PFSK-1 (cell line): ENCODE data around the gene SLC9A5.

ENCODE experiments used
- FOXP2 ChIP-seq: optimal IDR thresholded peaks from 2 replicates; pipeline ENCODE3; 2011; ENCODE audit warnings: borderline replicate concordance, control low read depth, inconsistent platforms; ENCODE audit not compliant: insufficient read depth; ENCODE audit errors: extremely low read length, extremely low read depth
- POLR2AphosphoS5 ChIP-seq: IDR thresholded peaks from 2 replicates; pipeline ENCODE4 v1.6.1; 2012; ENCODE audit warnings: low read depth, mild to moderate bottlenecking, control low read depth, low read length, moderate library complexity
- SIN3A ChIP-seq: IDR thresholded peaks from 2 replicates; pipeline ENCODE4 v1.6.1; 2012; ENCODE audit warnings: mild to moderate bottlenecking, low read length, moderate library complexity, borderline replicate concordance; ENCODE audit not compliant: insufficient read depth
- TAF1 ChIP-seq: IDR thresholded peaks from 2 replicates; pipeline ENCODE4 v1.6.1; 2012; ENCODE audit warnings: low read length, control low read depth, borderline replicate concordance; ENCODE audit not compliant: insufficient read depth
- TF ChIP-seq, protein P1 (sequence below), 2 experiments: IDR thresholded peaks; 2 replicates each; pipeline versions ENCODE4 v1.6.1 to v1.8.0; 2011 to 2012; ENCODE audit warnings: low read depth in 2 of 2, low read length in 2 of 2, control low read depth in 1 of 2, inconsistent platforms in 1 of 2, mild to moderate bottlenecking in 1 of 2, moderate library complexity in 1 of 2; ENCODE audit not compliant: insufficient read depth in 1 of 2

Gene SLC9A5

DNA sequence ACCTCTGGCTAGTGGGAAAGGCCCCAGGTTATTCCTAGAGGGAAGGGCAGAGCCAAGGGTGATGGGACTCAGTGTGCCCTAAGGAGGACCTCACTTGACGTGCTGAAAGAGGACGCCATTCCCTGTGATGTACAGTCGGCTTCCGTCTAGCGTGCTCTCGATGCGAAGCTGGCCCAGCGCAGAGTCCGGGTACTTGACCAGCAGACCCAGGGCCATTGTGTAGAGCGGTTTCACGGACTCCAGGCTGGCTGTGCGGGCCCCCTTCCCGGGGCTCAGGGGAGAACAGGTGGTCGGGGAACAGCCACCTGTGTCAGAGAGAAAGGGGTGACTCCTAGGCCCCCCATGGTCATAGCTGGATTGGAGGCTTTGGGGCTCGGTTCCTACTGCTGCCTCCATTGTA is 50.5 kb downstream of the SLC9A5 start:
- no peak for TF ChIP-seq POLR2AphosphoS5
- no peak for TF ChIP-seq TAF1

DNA sequence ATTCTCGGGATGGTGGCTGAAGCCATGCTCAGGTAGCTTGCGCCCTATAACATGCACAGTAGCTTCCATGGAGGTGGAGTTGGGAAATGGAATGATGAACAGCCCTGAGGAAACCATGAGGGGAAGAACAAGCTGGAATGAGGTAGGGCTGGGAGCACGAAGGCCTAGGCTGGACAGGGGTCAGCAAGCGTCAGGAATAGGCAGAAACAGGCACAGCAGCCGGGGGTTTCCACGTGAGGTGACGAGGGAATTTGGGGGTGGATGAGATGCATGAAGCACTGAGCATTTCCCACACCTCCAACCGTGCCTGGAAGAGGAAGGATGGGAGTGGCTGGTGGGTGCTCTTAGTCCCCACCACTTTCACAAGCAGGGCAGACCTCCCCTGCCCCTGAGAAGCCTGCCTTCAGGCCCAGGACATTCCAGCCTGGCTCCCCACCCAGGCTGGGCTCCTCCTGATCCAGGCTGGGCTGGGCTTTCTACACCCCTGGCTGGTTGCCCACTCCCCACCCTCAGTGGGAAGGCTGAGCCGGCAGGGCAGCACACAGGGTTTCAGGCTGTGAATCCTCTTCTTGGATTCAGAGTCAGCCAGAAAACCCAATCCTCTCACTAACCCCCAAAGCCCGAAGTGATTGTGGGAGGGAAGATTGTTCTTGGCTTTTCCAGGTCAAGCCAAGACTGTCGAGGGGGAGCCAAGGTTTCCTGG is 52.5 kb downstream of the SLC9A5 start:
- TF ChIP-seq, protein P1, sequence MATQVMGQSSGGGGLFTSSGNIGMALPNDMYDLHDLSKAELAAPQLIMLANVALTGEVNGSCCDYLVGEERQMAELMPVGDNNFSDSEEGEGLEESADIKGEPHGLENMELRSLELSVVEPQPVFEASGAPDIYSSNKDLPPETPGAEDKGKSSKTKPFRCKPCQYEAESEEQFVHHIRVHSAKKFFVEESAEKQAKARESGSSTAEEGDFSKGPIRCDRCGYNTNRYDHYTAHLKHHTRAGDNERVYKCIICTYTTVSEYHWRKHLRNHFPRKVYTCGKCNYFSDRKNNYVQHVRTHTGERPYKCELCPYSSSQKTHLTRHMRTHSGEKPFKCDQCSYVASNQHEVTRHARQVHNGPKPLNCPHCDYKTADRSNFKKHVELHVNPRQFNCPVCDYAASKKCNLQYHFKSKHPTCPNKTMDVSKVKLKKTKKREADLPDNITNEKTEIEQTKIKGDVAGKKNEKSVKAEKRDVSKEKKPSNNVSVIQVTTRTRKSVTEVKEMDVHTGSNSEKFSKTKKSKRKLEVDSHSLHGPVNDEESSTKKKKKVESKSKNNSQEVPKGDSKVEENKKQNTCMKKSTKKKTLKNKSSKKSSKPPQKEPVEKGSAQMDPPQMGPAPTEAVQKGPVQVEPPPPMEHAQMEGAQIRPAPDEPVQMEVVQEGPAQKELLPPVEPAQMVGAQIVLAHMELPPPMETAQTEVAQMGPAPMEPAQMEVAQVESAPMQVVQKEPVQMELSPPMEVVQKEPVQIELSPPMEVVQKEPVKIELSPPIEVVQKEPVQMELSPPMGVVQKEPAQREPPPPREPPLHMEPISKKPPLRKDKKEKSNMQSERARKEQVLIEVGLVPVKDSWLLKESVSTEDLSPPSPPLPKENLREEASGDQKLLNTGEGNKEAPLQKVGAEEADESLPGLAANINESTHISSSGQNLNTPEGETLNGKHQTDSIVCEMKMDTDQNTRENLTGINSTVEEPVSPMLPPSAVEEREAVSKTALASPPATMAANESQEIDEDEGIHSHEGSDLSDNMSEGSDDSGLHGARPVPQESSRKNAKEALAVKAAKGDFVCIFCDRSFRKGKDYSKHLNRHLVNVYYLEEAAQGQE (IDR thresholded peaks at IDR 0.05; ENCODE audit: insufficient read depth in 1 of 2, low read depth in 2 of 2, low read length in 2 of 2): no peak

DNA sequence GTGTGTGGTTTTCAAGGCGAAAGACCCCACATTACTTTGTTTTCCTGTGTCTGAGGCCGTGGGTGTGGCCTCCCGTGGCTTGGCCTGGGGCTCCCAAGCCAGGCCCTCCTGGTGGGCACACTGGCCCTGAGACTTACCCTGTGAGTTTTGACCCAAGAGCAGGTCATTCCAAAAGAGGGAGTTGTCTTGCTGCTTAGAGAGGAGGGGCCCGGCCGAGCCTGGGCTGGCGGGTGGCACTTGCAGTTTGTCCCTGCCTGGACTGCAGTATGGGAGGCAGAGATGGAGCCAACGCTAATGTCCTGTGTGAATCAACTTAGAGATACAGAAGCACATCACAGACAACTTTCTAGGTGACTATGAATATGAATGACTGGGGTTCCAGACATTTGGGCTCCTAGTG is 53.3 kb downstream of the SLC9A5 start:
- TF ChIP-seq, protein P1 (IDR thresholded peaks at IDR 0.05; ENCODE audit: insufficient read depth in 1 of 2, low read depth in 2 of 2, low read length in 2 of 2): no peak
- TF ChIP-seq POLR2AphosphoS5 (no peak), FOXP2 (no peak), SIN3A (no peak), TAF1 (no peak)

DNA sequence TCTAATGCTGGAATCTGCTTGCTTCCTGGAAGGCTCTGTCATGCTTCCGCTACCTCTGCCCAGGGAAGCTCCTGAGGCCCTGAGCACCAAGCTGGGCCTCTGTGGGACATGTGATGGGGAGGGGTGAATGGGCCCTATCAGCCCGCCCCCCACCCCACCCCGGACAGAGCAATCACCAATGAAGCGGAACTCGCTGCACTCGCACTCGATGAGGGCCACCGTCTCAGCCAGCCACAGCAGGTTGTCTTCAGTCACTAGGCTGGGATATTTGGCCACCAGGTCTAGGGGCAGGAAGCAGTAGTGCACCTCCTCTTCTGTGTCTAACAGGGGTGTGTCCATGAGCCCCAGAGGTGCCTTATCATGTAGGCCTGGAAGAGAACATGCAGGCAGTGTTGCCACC is 54.2 kb downstream of the SLC9A5 start:
- TF ChIP-seq SIN3A (no peak), TAF1 (no peak), POLR2AphosphoS5 (no peak), FOXP2 (no peak)
- TF ChIP-seq, protein P1 (IDR thresholded peaks at IDR 0.05; ENCODE audit: insufficient read depth in 1 of 2, low read depth in 2 of 2, low read length in 2 of 2): no peak

DNA sequence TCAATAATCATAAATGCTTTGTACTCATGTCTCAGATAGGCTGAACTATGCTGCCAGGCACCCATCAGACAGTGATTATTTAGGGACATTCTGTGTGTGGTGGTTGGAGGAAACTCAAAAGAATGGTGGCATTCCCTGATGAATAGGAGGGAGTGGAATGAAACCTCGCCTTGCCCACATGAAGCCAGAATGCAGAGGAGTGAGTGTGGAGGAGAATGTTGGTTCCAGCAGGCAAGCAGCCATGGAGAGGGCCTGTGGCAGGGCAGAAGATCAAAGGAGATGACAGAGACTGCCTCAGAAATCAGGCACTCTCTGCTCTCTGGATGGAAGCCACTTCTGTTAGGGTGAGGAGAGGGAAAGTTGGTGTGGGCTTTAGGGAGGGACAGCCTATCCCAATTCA is 55.2 kb downstream of the SLC9A5 start:
- TF ChIP-seq SIN3A: no peak
- TF ChIP-seq POLR2AphosphoS5: no peak
- TF ChIP-seq TAF1: no peak
- TF ChIP-seq, protein P1 (IDR thresholded peaks at IDR 0.05; ENCODE audit: insufficient read depth in 1 of 2, low read depth in 2 of 2, low read length in 2 of 2): no peak
- TF ChIP-seq FOXP2: no peak
